Measurements from ENCODE around the gene ATP2C2.
A peak's percentile ranks its signal among the peaks of the same experiment; 100 is the strongest.

Gene ATP2C2

DNA sequence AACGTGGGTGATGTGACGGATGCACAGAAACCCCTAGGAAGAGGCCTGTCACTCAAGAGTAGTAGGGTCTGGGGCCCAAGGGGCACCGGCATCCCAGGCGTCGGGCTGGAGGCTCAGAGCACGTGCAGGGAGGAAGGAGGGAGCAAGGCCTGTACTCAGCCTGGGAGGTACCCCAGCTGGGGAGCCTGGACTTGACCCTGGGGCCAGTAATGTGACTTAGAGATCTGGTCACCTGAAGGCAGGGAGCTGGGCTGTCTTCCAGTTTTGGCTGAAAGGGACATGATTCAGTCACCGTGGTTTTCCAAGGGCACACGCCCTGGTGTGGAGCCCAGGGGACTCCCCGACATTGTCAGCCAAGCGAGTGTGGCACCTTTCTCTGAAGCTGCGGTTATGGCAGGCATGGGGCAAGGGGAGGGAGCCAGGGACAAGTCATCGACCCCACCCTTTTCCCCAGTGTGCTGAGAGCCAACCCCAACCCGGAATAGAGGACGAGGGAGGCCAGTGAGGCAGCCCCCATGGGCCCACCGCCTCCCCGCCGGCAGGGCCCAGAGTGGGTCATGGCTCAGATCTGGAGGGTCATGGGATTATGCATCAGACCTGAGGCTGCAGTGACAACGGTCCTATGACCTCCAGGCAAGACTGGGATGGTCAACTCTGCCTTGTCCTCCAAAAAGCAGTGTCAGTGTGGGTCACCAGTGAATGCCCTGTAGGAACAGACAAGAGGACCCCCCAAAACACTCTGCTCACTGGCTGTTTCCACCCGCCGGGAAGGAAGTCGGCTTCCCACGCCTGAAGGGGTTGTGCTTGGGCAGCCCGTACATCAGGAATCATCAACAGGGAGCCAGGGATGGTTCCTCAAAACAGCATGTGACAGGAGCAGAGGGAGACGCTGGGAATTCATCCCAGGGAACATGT is 94.2 kb downstream of the ATP2C2 start:
- H3K27ac ChIP-seq = peak overlapping the region; percentile 54; the same call in 1 of the 2 replicates
- no peak for TF ChIP-seq ZFX (IDR thresholded peaks at IDR 0.05)
- TF ChIP-seq, protein P1, sequence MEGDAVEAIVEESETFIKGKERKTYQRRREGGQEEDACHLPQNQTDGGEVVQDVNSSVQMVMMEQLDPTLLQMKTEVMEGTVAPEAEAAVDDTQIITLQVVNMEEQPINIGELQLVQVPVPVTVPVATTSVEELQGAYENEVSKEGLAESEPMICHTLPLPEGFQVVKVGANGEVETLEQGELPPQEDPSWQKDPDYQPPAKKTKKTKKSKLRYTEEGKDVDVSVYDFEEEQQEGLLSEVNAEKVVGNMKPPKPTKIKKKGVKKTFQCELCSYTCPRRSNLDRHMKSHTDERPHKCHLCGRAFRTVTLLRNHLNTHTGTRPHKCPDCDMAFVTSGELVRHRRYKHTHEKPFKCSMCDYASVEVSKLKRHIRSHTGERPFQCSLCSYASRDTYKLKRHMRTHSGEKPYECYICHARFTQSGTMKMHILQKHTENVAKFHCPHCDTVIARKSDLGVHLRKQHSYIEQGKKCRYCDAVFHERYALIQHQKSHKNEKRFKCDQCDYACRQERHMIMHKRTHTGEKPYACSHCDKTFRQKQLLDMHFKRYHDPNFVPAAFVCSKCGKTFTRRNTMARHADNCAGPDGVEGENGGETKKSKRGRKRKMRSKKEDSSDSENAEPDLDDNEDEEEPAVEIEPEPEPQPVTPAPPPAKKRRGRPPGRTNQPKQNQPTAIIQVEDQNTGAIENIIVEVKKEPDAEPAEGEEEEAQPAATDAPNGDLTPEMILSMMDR (conservative IDR thresholded peaks at IDR 0.05) = no peak

GRCh38 chr16:84463221-84463620 is 94.9 kb downstream of the ATP2C2 start:
- no peak for TF ChIP-seq ZFX (IDR thresholded peaks at IDR 0.05)
- TF ChIP-seq, protein P1 (conservative IDR thresholded peaks at IDR 0.05) = no peak
- no peak overlapping the region for H3K27ac ChIP-seq

DNA sequence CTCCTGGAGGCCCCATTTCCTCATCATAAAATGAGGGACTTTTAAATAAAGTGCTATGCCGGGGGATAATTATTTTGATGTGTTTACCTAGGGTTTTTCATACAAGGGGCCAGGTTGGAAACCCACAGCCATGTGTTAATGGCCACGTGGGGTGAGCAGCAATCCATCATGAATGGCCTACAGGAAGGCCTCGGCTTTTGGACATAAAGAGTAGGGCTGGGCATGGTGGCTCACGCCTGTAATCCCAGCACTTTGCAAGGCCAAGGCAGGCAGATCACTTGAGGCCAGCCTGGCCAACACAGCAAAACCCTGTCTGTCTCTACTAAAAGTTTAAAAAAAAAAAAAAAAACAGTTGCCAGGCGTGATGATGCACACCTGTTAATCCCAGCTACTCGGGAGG is 95.8 kb downstream of the ATP2C2 start:
- TF ChIP-seq, protein P1 (conservative IDR thresholded peaks at IDR 0.05) = no peak
- TF ChIP-seq ZFX (IDR thresholded peaks at IDR 0.05) = no peak
- no peak overlapping the region for H3K27ac ChIP-seq

GRCh38 chr16:84465154-84465553 is 96.8 kb downstream of the ATP2C2 start:
- TF ChIP-seq, protein P1 (conservative IDR thresholded peaks at IDR 0.05) = no peak
- no peak for TF ChIP-seq ZFX (IDR thresholded peaks at IDR 0.05)
- H3K27ac ChIP-seq = no peak overlapping the region

GRCh38 chr16:84466692-84467091 is 98.4 kb downstream of the ATP2C2 start:
- H3K27ac ChIP-seq = no peak overlapping the region
- no peak for TF ChIP-seq ZFX (IDR thresholded peaks at IDR 0.05)
- TF ChIP-seq, protein P1 (conservative IDR thresholded peaks at IDR 0.05) = no peak

DNA sequence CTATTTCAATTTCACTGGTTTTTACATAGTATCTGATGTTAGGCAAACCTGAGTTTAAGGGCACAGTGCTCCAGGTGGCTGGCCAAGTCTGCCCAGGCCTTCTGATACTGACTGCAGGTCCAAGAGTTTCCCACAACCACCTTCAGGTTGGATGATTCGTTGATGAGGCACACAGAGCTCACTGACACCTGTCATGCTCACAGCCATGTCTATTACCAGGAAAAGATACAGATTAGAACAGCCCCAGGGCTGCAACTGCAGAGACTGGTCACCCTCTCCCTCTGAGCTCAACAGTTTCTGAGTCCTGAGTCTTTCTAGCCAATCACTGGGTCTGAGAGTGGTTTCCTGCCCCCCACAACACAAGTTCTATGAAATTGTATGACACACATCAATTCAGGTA is 98.9 kb downstream of the ATP2C2 start:
- H3K27ac ChIP-seq = no peak overlapping the region
- no peak for TF ChIP-seq ZFX (IDR thresholded peaks at IDR 0.05)
- TF ChIP-seq, protein P1 (conservative IDR thresholded peaks at IDR 0.05) = no peak

GRCh38 chr16:84467709-84468108 is 99.4 kb downstream of the ATP2C2 start:
- H3K27ac ChIP-seq = no peak overlapping the region
- TF ChIP-seq ZFX (IDR thresholded peaks at IDR 0.05) = no peak
- TF ChIP-seq, protein P1 (conservative IDR thresholded peaks at IDR 0.05) = no peak

All from C4-2B (cell line).